K562 (cell line): Measurements from ENCODE around the gene CLIP4. TPM values are rescaled to one million over a fixed set of nuclear protein-coding genes. Genes with fewer than 3 reads are reported as not detected.

ENCODE experiments used
- ATAC-seq: fragments of 200-7000 bp; cut with Tn5 transposase; 3 replicates; pipeline ENCODE4 v1.9.1; 2020; ENCODE audit warnings: moderate library complexity
- BruUV-seq: library from RNA; stranded (reverse); fragments of 400-500 nt; replicated peaks from 2 replicates; lab custom pipeline; 2021; lab: Mats Ljungman, UMichigan
- CTCF ChIA-PET: fragments of 300-600 bp; formaldehyde crosslinking; extraction: SDS; loops from one replicate; lab custom pipeline; 2021; ENCODE audit warnings: low intra/inter-chr PET ratio; lab: Yijun Ruan, JAX
- POLR2A ChIA-PET: fragments of 300-600, 350-650 bp; sonication (Branson Sonifier 250); formaldehyde crosslinking; extraction: SDS; loops from one replicate; lab custom pipeline; 2021; ENCODE audit warnings: antibody characterized with exemption, inconsistent platforms; lab: Yijun Ruan, JAX
- DNase-seq, 4 experiments: peaks; one replicate each; pipeline versions ENCODE4 v3.0.0 to v3.0.0-alpha.2; 2011 to 2018; ENCODE audit warnings: low spot score in 3 of 4, mixed read lengths in 3 of 4; ENCODE audit errors: extremely low read depth in 1 of 4
- FAIRE-seq: peaks from 2 replicates; lab custom pipeline; 2011; peaks lifted over from hg19 to GRCh38; lab: Jason Lieb, UNC
- H2AFZ ChIP-seq: 2 replicates; pipeline ENCODE4 v1.6.0; 2011; ENCODE audit warnings: low read depth, low read length, control low read depth, inconsistent platforms
- H3K27ac ChIP-seq: fragments of 200-600 bp; 3 replicates; pipeline ENCODE4 v1.8.0; 2011; ENCODE audit warnings: low read depth, mild to moderate bottlenecking, control low read depth, inconsistent platforms, low read length, moderate library complexity, mixed read lengths; ENCODE audit errors: extremely low read depth
- H3K27me3 ChIP-seq, 2 experiments: fragments of 300-600 bp in 1 of 2; 2 replicates in 1 of 2; 3 replicates in 1 of 2; pipeline versions ENCODE4 v1.6.0 to v1.8.0; 2011; ENCODE audit warnings: inconsistent platforms in 2 of 2, low read length in 2 of 2, mild to moderate bottlenecking in 1 of 2, mixed read lengths in 1 of 2, moderate library complexity in 1 of 2; ENCODE audit not compliant: control insufficient read depth in 2 of 2, insufficient read depth in 2 of 2
- H3K36me3 ChIP-seq: fragments of 300-600 bp; 3 replicates; pipeline ENCODE4 v1.8.0; 2011; ENCODE audit warnings: mild to moderate bottlenecking, low read length, inconsistent platforms; ENCODE audit not compliant: control insufficient read depth, insufficient read depth
- H3K4me1 ChIP-seq, 2 experiments: fragments of 200-600 bp in 1 of 2; replicated peaks in 1 of 2; 2 replicates in 1 of 2; 3 replicates in 1 of 2; pipeline versions ENCODE4 v1.5.1 to v1.8.0; 2011; ENCODE audit warnings: inconsistent platforms in 2 of 2, low read length in 2 of 2, mild to moderate bottlenecking in 1 of 2, mixed read lengths in 1 of 2, moderate library complexity in 1 of 2; ENCODE audit not compliant: control insufficient read depth in 2 of 2, insufficient read depth in 2 of 2
- H3K4me2 ChIP-seq: 2 replicates; pipeline ENCODE4 v1.6.1; 2011; ENCODE audit warnings: low read length, control low read depth, inconsistent platforms, mixed read lengths; ENCODE audit not compliant: insufficient read depth
- H3K4me3 ChIP-seq: fragments of 200-600 bp; sonication (generic), shearing (Covaris generic); 2 replicates; pipeline ENCODE4 v1.5.1; 2016; ENCODE audit warnings: control low read depth, inconsistent platforms
- H3K79me2 ChIP-seq: fragments of 200-600 bp; 3 replicates; pipeline ENCODE4 v1.8.0; 2011; ENCODE audit warnings: low read length, inconsistent platforms; ENCODE audit not compliant: control insufficient read depth, insufficient read depth
- H3K9ac ChIP-seq, 2 experiments: 2 replicates each; pipeline versions ENCODE4 v1.6.0 to v1.6.1; 2011; ENCODE audit warnings: low read depth in 2 of 2, low read length in 2 of 2, control low read depth in 1 of 2, inconsistent platforms in 1 of 2, mild to moderate bottlenecking in 1 of 2, mixed read lengths in 1 of 2; ENCODE audit not compliant: insufficient read depth in 1 of 2
- H3K9me1 ChIP-seq: one replicate; pipeline ENCODE4 v1.6.0; 2011; ENCODE audit warnings: inconsistent platforms, mild to moderate bottlenecking, low read length, moderate library complexity; ENCODE audit not compliant: control insufficient read depth, insufficient read depth
- H3K9me3 ChIP-seq: replicated peaks from 2 replicates; pipeline ENCODE4 v1.5.1; 2011; ENCODE audit warnings: low read depth, low read length, inconsistent platforms; ENCODE audit not compliant: control insufficient read depth, insufficient read depth
- H4K20me1 ChIP-seq: replicated peaks from 2 replicates; pipeline ENCODE4 v1.6.1; 2011; ENCODE audit warnings: low read length, inconsistent platforms, mixed read lengths; ENCODE audit not compliant: control insufficient read depth, insufficient read depth
- DACH1 ChIP-seq: fragments of 450-650 bp; IDR thresholded peaks from 2 replicates; pipeline ENCODE4 v1.6.1; 2018; ENCODE audit not compliant: partially characterized antibody
- E2F6 ChIP-seq, 2 experiments: IDR thresholded peaks; 2 replicates each; pipeline ENCODE4 v1.6.1; 2011; ENCODE audit warnings: borderline replicate concordance in 1 of 2, control low read depth in 1 of 2, low read depth in 1 of 2, low read length in 1 of 2, mild to moderate bottlenecking in 1 of 2, mixed read lengths in 1 of 2, moderate library complexity in 1 of 2; ENCODE audit not compliant: insufficient read depth in 1 of 2, insufficient read length in 1 of 2, poor library complexity in 1 of 2, severe bottlenecking in 1 of 2; ENCODE audit errors: extremely low read depth in 1 of 2
- ESRRB ChIP-seq: fragments of 250-450 bp; sonication (Bioruptor Pico); IDR thresholded peaks from 2 replicates; pipeline ENCODE4 v1.5.0; 2020; ENCODE audit warnings: mild to moderate bottlenecking, moderate library complexity, borderline replicate concordance
- GTF2F1 ChIP-seq: IDR thresholded peaks from 2 replicates; pipeline ENCODE4 v1.6.1; 2011; ENCODE audit warnings: low read depth, low read length, improper control_type of control experiment
- HDAC3 ChIP-seq: fragments of 450-650 bp; IDR thresholded peaks from 2 replicates; pipeline ENCODE4 v1.6.1; 2018; ENCODE audit warnings: borderline replicate concordance, mild to moderate bottlenecking, moderate library complexity; ENCODE audit not compliant: partially characterized antibody
- HNRNPK ChIP-seq: fragments of 200-400 bp; formaldehyde crosslinking; IDR thresholded peaks from one replicate; pipeline ENCODE4 v1.6.1; 2018; ENCODE audit warnings: mild to moderate bottlenecking, low read depth, low read length; ENCODE audit not compliant: poor library complexity, severe bottlenecking
- MAFF ChIP-seq: IDR thresholded peaks from 2 replicates; pipeline ENCODE4 v1.6.1; 2012; ENCODE audit warnings: low read length, improper control_type of control experiment
- NFATC3 ChIP-seq: fragments of 450-650 bp; IDR thresholded peaks from 2 replicates; pipeline ENCODE4 v1.6.1; 2017; ENCODE audit warnings: mild to moderate bottlenecking
- NR2C2 ChIP-seq, 2 experiments: fragments of 200-800 bp in 1 of 2; sonication (Bioruptor generic) in 1 of 2; sonication (generic) in 1 of 2; formaldehyde crosslinking in 1 of 2; IDR thresholded peaks; 2 replicates each; pipeline versions ENCODE4 v1.6.1 to v1.8.0; 2016 to 2022; ENCODE audit warnings: mild to moderate bottlenecking in 1 of 2, missing compliant biosample characterization in 1 of 2, missing genetic modification characterization in 1 of 2, missing genetic modification reagents in 1 of 2
- NR3C1 ChIP-seq: sonication (generic); formaldehyde crosslinking; IDR thresholded peaks from 2 replicates; pipeline ENCODE4 v1.8.1; 2022; ENCODE audit warnings: missing genetic modification reagents
- PHB ChIP-seq: fragments of 250-450 bp; sonication (Bioruptor Pico); IDR thresholded peaks from 2 replicates; pipeline ENCODE4 v1.5.0; 2021
- RBBP5 ChIP-seq: fragments of 200-600 bp; sonication (generic); IDR thresholded peaks from 2 replicates; pipeline ENCODE4 v1.6.1; 2012; ENCODE audit warnings: borderline replicate concordance, mild to moderate bottlenecking, low read length, control low read depth, inconsistent platforms; ENCODE audit not compliant: insufficient read depth, poor library complexity, severe bottlenecking
- SAFB ChIP-seq: fragments of 200-400 bp; formaldehyde crosslinking; IDR thresholded peaks from 2 replicates; pipeline ENCODE4 v1.6.1; 2017; ENCODE audit warnings: low read depth, low read length, borderline replicate concordance
- STAT5A ChIP-seq: IDR thresholded peaks from 2 replicates; pipeline ENCODE4 v1.6.1; 2012; ENCODE audit warnings: low read length, inconsistent platforms, borderline replicate concordance
- U2AF2 ChIP-seq: fragments of 200-400 bp; formaldehyde crosslinking; optimal IDR thresholded peaks from 2 replicates; pipeline ENCODE3; 2017; ENCODE audit warnings: low read depth, mild to moderate bottlenecking, low read length
- ZBTB7A ChIP-seq: IDR thresholded peaks from 2 replicates; pipeline ENCODE4 v1.6.1; 2011; ENCODE audit warnings: low read depth, mild to moderate bottlenecking, low read length, moderate library complexity, borderline replicate concordance; ENCODE audit not compliant: control insufficient read depth
- ZNF143 ChIP-seq: sonication (generic); formaldehyde crosslinking; IDR thresholded peaks from 2 replicates; pipeline ENCODE4 v1.9.0; 2022; ENCODE audit warnings: mild to moderate bottlenecking, missing genetic modification reagents
- WGBS: fragments of 100-300 bp; shearing (Covaris generic); methylation state at CpG from one replicate; pipeline ENCODE4 v1.1.6; 2016; ENCODE audit warnings: low coverage, mixed read lengths; ENCODE audit not compliant: insufficient coverage; ENCODE audit errors: missing lambda C conversion rate; 5-methylcytosine and 5-hydroxymethylcytosine counted together
- in situ Hi-C: fragments of 300-500 bp; cut with MboI; formaldehyde crosslinking; loops from 4 replicates; pipeline ENCODE4 v1.15.0; 2018; ENCODE audit warnings: inconsistent platforms, mixed read lengths
- intact Hi-C: fragments of 100-400 bp; cut with micrococcal nuclease; formaldehyde crosslinking; loops from 2 replicates; pipeline ENCODE4 v1.14.2; 2022
- polyA plus RNA-seq, 8 experiments: library from polyadenylated mRNA; depleted of rRNA in 4 of 8; stranded (reverse) in 5 of 8; unstranded in 3 of 8; fragments of >200 nt; fragmentation: Nextera tagmentation in 2 of 8; fragmentation: Illumina TruSeq in 1 of 8; extraction: Ambion mirVana in 2 of 8; extraction: Trizol in 1 of 8; gene quantifications; 2 replicates each; pipeline versions ENCODE4 v1.2.1 to v1.2.3, GENCODE V29; 2011 to 2014; ENCODE audit warnings: inconsistent platforms in 1 of 8, missing spikeins in 1 of 8
- total RNA-seq, 7 experiments: library from RNA; depleted of rRNA in 6 of 7; stranded (reverse); fragments of >200 nt in 6 of 7; fragmentation: Illumina TruSeq in 2 of 7; extraction: Trizol in 2 of 7; gene quantifications; 2 replicates each; pipeline versions ENCODE4 v1.2.1 to v1.2.3, GENCODE V29; 2011 to 2021; ENCODE audit warnings: low replicate concordance in 1 of 7

The CLIP4 gene
- total and polyA plus RNA-seq, 9 of the 15 experiments (the other 6 are each of a cell fraction or from before 2014, with no cell fraction given): 0.03 to 0.38 (median 0.13) TPM; not detected in 5

GRCh38 chr2:29207352-29208148 lies 92.3 kb downstream of the CLIP4 start (continued):
- no peak for TF ChIP-seq E2F6 (IDR thresholded peaks at IDR 0.05; ENCODE audit: borderline replicate concordance in 1 of 2, extremely low read depth in 1 of 2, insufficient read depth in 1 of 2, insufficient read length in 1 of 2, low read depth in 1 of 2, low read length in 1 of 2, poor library complexity in 1 of 2, severe bottlenecking in 1 of 2)
- no peak for TF ChIP-seq GTF2F1

- no peak for ATAC-seq
- 0 out of 2 replicates have a peak, but pooled peaks cover 2% of the 10 kb centered on the region for H4K20me1 ChIP-seq
- H3K4me1 ChIP-seq: no peaks in the 10 kb centered on the region
- in situ Hi-C loops (loop anchor here (10.0 kb wide), 1 partner anchor 375 kb away; no protein-coding TSS in a partner anchor), intact Hi-C loops (no loop called here)
- CTCF ChIA-PET: no interaction called here
- H3K79me2 ChIP-seq: no peaks in the 10 kb centered on the region
- WGBS: 3% methylated on average over 5 of the region's 5 CpGs
- H3K36me3 ChIP-seq: no peaks in the 10 kb centered on the region
- no peak overlapping the region for H2AFZ ChIP-seq
- peaks cover 0 to 23% of the 10 kb centered on the region in 2 experiments; a peak in 3 of 5 replicates for H3K27me3 ChIP-seq
- no peak overlapping the region for H3K27ac ChIP-seq
- H3K4me3 ChIP-seq: no peak overlapping the region
- FAIRE-seq: no peak
- BruUV-seq: no TSS peak
- H3K9me3 ChIP-seq: no peaks in the 10 kb centered on the region
- no peak overlapping the region for H3K4me2 ChIP-seq
- H3K9ac ChIP-seq: no peak overlapping the region
- no peaks in the 10 kb centered on the region for H3K9me1 ChIP-seq
- POLR2A ChIA-PET: interaction anchor here (0.6 to 0.7 kb wide), 2 partner anchors 154 to 254 kb away, joined by 3 read pairs; no protein-coding TSS in a partner anchor
- DNase-seq: no peak
- TF ChIP-seq NR3C1 (no peak), RBBP5 (no peak), NR2C2 (CRISPR knock-in tag; IDR thresholded peaks at IDR 0.05) (no peak), NR2C2 (tag; IDR thresholded peaks at IDR 0.05) (no peak), STAT5A (no peak), ZNF143 (CRISPR knock-in tag) (no peak), HNRNPK (no peak), SAFB (no peak), NFATC3 (no peak), U2AF2 (no peak), HDAC3 (no peak), ZBTB7A (no peak), DACH1 (no peak), PHB (CRISPR knock-in tag) (no peak), MAFF (no peak), ESRRB (CRISPR knock-in tag) (no peak)
Measured at GRCh38 chr2:29209551-29209950, 94.3 kb downstream of the CLIP4 start.
